Stimulated activated CD8-positive, alpha-beta memory T cell treated with anti-CD3 and anti-CD28 coated beads, Interleukin-4, amount 100 ng/mL, for 1 hour (primary cell): ENCODE data around the gene ICOSLG.
"Not testable (repeated sequence)": the region's sequence is repeated elsewhere in the genome, so short reads cannot be mapped to it uniquely, and the experiment has no call there.

Source experiments
- DNase-seq, 2 donors: peaks; one replicate each; pipeline ENCODE4 v3.0.0-alpha.2; 2020; ENCODE audit warnings: low read depth in 2 of 2, low spot score in 1 of 2

ICOSLG gene

DNA sequence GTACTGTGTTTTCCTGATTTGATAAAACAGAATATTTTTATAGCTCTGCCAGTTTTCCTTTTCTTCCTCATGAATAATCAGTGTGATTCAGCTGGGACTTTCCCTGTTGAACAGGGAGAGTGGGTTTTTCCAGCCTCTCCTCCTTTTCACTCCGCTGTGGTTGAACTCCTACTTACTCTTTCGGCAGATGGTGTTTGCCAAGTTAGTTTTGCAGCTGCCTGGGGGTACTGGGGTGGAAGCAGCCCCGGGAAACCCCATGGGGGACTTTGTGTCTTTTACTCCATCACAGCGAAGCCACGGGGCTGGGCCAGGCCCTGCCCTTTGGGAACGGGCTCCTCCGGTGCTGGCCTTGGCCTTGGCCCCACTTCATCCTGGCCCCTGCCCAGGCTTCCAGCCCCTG is 55.9 kb downstream of the ICOSLG start:
- DNase-seq = not testable (repeated sequence)

DNA sequence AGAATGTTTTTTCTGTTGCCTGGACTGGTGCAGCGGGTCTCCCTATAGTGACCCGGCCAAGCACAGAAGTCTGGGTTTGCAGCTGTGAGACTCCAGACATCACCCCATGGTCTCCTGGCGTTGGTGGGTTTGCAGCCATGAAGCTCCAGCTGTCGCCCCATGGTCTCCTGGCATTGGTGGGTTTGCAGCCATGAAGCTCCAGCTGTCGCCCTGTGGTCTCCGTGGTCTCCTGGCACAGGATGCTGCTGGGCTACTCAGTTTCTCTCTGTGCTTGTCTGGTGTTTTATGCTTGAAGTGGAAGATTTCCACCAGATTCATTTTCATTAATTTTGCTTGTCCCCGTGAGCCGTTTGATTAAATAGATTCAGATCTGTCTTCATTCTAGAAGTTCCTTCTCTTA is 58.5 kb downstream of the ICOSLG start:
- not testable (repeated sequence) for DNase-seq

DNA sequence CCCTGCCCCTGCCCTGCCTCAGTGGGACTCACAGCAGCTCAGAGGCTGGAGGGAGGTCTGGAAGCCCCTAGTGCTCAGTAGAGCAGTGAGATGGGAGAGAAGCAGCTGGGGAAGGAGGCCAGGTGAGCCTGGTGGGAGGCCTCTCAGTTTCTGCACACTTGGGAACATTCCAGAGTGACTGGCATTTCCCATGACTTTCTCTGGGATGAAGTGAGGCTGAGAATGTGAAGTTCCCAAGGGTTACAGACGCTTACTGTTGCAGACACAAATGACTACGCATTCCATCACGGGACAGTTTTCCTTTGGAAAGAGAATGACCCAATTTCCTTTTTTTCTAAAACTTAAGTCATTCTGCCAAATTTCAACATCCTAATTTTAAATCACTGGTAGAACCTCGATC is 59.2 kb downstream of the ICOSLG start:
- DNase-seq = not testable (repeated sequence)

DNA sequence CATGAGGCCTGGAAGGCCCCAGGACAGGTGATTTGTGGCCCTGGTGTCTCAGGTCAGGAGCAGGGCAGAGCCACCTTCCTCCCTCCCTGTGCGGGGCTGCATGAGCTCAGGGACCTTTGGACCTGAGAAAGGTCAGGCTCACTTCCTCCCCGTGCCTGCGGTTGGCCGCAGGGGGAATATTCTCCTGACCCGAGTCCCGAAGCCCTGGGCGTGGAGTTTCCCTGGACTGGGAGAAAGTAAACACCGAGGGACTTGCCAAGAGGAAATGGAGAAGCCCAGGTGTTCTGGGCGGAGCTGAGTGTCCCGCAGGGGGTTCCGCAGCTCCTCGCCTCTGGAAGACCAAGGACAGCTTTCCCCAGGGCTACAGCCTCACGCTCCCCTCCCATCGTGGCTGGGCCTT is 64.6 kb downstream of the ICOSLG start:
- DNase-seq = not testable (repeated sequence)

DNA sequence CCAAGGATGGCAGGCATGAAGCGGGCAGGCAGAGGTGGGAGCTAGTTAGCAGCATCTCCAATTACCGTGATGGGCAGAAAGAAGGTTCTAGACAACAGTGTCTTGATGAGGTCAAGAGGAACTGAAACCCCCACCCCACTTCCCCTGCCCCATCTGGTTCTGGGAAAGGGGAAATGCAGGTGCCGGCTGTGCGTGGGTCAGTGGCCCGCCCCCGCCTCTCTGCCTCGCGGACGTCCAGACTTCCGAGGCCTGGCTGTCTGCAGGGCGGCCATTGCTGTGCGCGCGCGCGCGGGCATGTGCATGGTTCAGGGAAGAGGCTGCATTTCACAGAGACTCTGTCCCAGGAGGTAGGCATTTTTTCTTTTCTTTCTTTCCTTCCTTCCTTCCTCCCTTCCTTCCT is 65.6 kb downstream of the ICOSLG start:
- not testable (repeated sequence) for DNase-seq
